GM12878 (cell line): ENCODE measurements around the gene SBF2. TPM values are rescaled to one million over a fixed set of nuclear protein-coding genes. Genes with fewer than 3 reads are reported as not detected.

Experiments
- ATF7 ChIP-seq: fragments of 450-650 bp; IDR thresholded peaks from 2 replicates; pipeline ENCODE4 v1.6.1; 2016; ENCODE audit warnings: low read depth, mild to moderate bottlenecking
- BRCA1 ChIP-seq: IDR thresholded peaks from 2 replicates; pipeline ENCODE4 v1.6.1; 2011; ENCODE audit warnings: low read depth, low read length, improper control_type of control experiment
- CREB1 ChIP-seq: IDR thresholded peaks from 2 replicates; pipeline ENCODE4 v1.6.1; 2012; ENCODE audit warnings: low read depth, mild to moderate bottlenecking, inconsistent platforms
- CTCF ChIP-seq, 3 experiments: IDR thresholded peaks in 2 of 3; conservative IDR thresholded peaks in 1 of 3; 2 replicates each; pipeline ENCODE4 v1.5.1; 2011; ENCODE audit warnings: low read depth in 3 of 3, low read length in 3 of 3, mild to moderate bottlenecking in 3 of 3, control low read depth in 2 of 3, moderate library complexity in 2 of 3, inconsistent platforms in 1 of 3, mixed read lengths in 1 of 3; ENCODE audit not compliant: control insufficient read depth in 2 of 3, insufficient read depth in 1 of 3; ENCODE audit errors: extremely low read depth in 1 of 3
- E2F4 ChIP-seq: IDR thresholded peaks from 2 replicates; pipeline ENCODE4 v1.6.1; 2012; ENCODE audit warnings: low read depth, low read length, improper control_type of control experiment
- EP300 ChIP-seq, 2 experiments: fragments of 150-350 bp in 1 of 2; IDR thresholded peaks; 2 replicates each; pipeline ENCODE4 v1.6.1; 2011 to 2012; ENCODE audit warnings: low read depth in 2 of 2, low read length in 2 of 2, borderline replicate concordance in 1 of 2, improper control_type of control experiment in 1 of 2, inconsistent platforms in 1 of 2; ENCODE audit not compliant: control insufficient read depth in 1 of 2
- ETV6 ChIP-seq, 2 experiments: fragments of 450-650 bp in 1 of 2; IDR thresholded peaks in 1 of 2; conservative IDR thresholded peaks in 1 of 2; 2 replicates each; pipeline ENCODE4 v1.6.1; 2014; ENCODE audit warnings: antibody characterized with exemption in 1 of 2, borderline replicate concordance in 1 of 2, low read depth in 1 of 2, mild to moderate bottlenecking in 1 of 2, moderate library complexity in 1 of 2
- FOXK2 ChIP-seq: fragments of 450-650 bp; IDR thresholded peaks from 2 replicates; pipeline ENCODE4 v1.6.1; 2017; ENCODE audit warnings: mild to moderate bottlenecking, moderate library complexity
- FOXM1 ChIP-seq: IDR thresholded peaks from 2 replicates; pipeline ENCODE4 v1.6.1; 2012; ENCODE audit warnings: low read depth, mild to moderate bottlenecking, inconsistent platforms, low read length, moderate library complexity
- HDGF ChIP-seq: fragments of 450-650 bp; IDR thresholded peaks from 2 replicates; pipeline ENCODE4 v1.6.1; 2016; ENCODE audit warnings: antibody characterized with exemption
- MEF2A ChIP-seq: IDR thresholded peaks from 2 replicates; pipeline ENCODE4 v1.6.1; 2011; ENCODE audit warnings: low read depth, mild to moderate bottlenecking, low read length, moderate library complexity; ENCODE audit not compliant: insufficient read depth
- MXI1 ChIP-seq: fragments of 150-350 bp; IDR thresholded peaks from 2 replicates; pipeline ENCODE4 v1.6.1; 2011; ENCODE audit warnings: low read depth, mild to moderate bottlenecking, inconsistent platforms, low read length, improper control_type of control experiment
- NBN ChIP-seq: fragments of 450-650 bp; IDR thresholded peaks from 2 replicates; pipeline ENCODE4 v1.6.1; 2016
- NFYB ChIP-seq: IDR thresholded peaks from 2 replicates; pipeline ENCODE4 v1.6.1; 2011; ENCODE audit warnings: low read depth, mild to moderate bottlenecking, low read length, improper control_type of control experiment, moderate library complexity; ENCODE audit not compliant: insufficient read depth
- NR2C1 ChIP-seq: fragments of 450-650 bp; IDR thresholded peaks from 2 replicates; pipeline ENCODE4 v1.6.1; 2017; ENCODE audit warnings: antibody characterized with exemption, mild to moderate bottlenecking, moderate library complexity
- NRF1 ChIP-seq: conservative IDR thresholded peaks from 2 replicates; pipeline ENCODE4 v1.6.1; 2011; ENCODE audit warnings: mild to moderate bottlenecking, low read depth, low read length, improper control_type of control experiment
- PKNOX1 ChIP-seq: fragments of 450-650 bp; IDR thresholded peaks from 2 replicates; pipeline ENCODE4 v1.6.1; 2016; ENCODE audit warnings: mild to moderate bottlenecking
- POU2F2 ChIP-seq: IDR thresholded peaks from 3 replicates; pipeline ENCODE4 v1.6.1; 2011; ENCODE audit warnings: low read depth, mild to moderate bottlenecking, low read length, borderline replicate concordance
- RFX5 ChIP-seq: IDR thresholded peaks from 2 replicates; pipeline ENCODE4 v1.6.1; 2011; ENCODE audit warnings: low read depth, low read length, improper control_type of control experiment
- RUNX3 ChIP-seq: IDR thresholded peaks from 2 replicates; pipeline ENCODE4 v1.6.1; 2012; ENCODE audit warnings: low read length, inconsistent platforms
- SMC3 ChIP-seq: IDR thresholded peaks from 2 replicates; pipeline ENCODE4 v1.6.1; 2011; ENCODE audit warnings: low read length, improper control_type of control experiment, borderline replicate concordance
- SPI1 ChIP-seq: IDR thresholded peaks from 2 replicates; pipeline ENCODE4 v1.6.1; 2011; ENCODE audit warnings: low read depth, mild to moderate bottlenecking, low read length, moderate library complexity, borderline replicate concordance; ENCODE audit not compliant: insufficient read depth
- STAT3 ChIP-seq: IDR thresholded peaks from 2 replicates; pipeline ENCODE4 v1.6.1; 2011; ENCODE audit warnings: low read depth, low read length, improper control_type of control experiment
- ZBTB11 ChIP-seq: fragments of 450-650 bp; formaldehyde crosslinking; IDR thresholded peaks from 2 replicates; pipeline ENCODE4 v1.5.0; 2022; ENCODE audit warnings: mild to moderate bottlenecking, missing genetic modification characterization
- polyA plus RNA-seq, 11 experiments: library from polyadenylated mRNA; depleted of rRNA in 4 of 11; unstranded in 6 of 11; stranded (reverse) in 5 of 11; fragments of >200 nt; fragmentation: Nextera tagmentation in 4 of 11; fragmentation: Illumina TruSeq in 1 of 11; extraction: Ambion mirVana in 4 of 11; extraction: Trizol in 1 of 11; gene quantifications; 1 replicate in 1 of 11; 2 replicates in 10 of 11; pipeline versions ENCODE4 v1.2.1 to v1.2.3, GENCODE V29; 2011 to 2016; ENCODE audit warnings: inconsistent platforms in 2 of 11, missing spikeins in 2 of 11, low read depth in 1 of 11
- total RNA-seq, 4 experiments: library from RNA; depleted of rRNA in 3 of 4; stranded (reverse); fragments of >200 nt in 3 of 4; fragmentation: Illumina TruSeq in 1 of 4; extraction: Trizol in 1 of 4; gene quantifications; 2 replicates each; pipeline versions ENCODE4 v1.2.1 to v1.2.3, GENCODE V29; 2013 to 2021

SBF2 gene
- total and polyA plus RNA-seq, 10 of the 15 experiments (the other 5 are each of a cell fraction or from before 2014, with no cell fraction given), result 0.24 to 2.3 (median 1.1) TPM

- TF ChIP-seq SPI1, result no peak
- TF ChIP-seq MEF2A, result peak; percentile 87
- no peak for TF ChIP-seq ETV6 (conservative IDR thresholded peaks at IDR 0.05 in 1 of 2, IDR thresholded peaks at IDR 0.05 in 1 of 2; ENCODE audit: borderline replicate concordance in 1 of 2, low read depth in 1 of 2)
- TF ChIP-seq FOXM1, result peak; percentile 53; the same call in 1 of the 2 replicates
- no peak for TF ChIP-seq NR2C1
- no peak for TF ChIP-seq NRF1
- TF ChIP-seq POU2F2, result no peak
- TF ChIP-seq EP300 (IDR thresholded peaks at IDR 0.05; ENCODE audit: borderline replicate concordance in 1 of 2, control insufficient read depth in 1 of 2, low read depth in 2 of 2, low read length in 2 of 2), result no peak
- TF ChIP-seq NBN, result peak; percentile 42; the same call in 1 of the 2 replicates
- no peak for TF ChIP-seq SMC3
- TF ChIP-seq RFX5, result no peak
- TF ChIP-seq CTCF (IDR thresholded peaks at IDR 0.05 in 2 of 3, conservative IDR thresholded peaks at IDR 0.05 in 1 of 3; ENCODE audit: control insufficient read depth in 2 of 3, extremely low read depth in 1 of 3, insufficient read depth in 1 of 3, low read depth in 3 of 3, low read length in 3 of 3), result no peak
- TF ChIP-seq CREB1, result 0 out of 2 replicates have a peak, but pooled peaks have one; percentile 31
- no peak for TF ChIP-seq MXI1
- TF ChIP-seq ZBTB11 (CRISPR knock-in tag), result no peak
- peak; percentile 44 for TF ChIP-seq ATF7
- TF ChIP-seq BRCA1, result no peak
- no peak for TF ChIP-seq PKNOX1
- no peak for TF ChIP-seq E2F4
- no peak for TF ChIP-seq NFYB
- no peak for TF ChIP-seq HDGF
- TF ChIP-seq STAT3, result no peak
- peak; percentile 64 for TF ChIP-seq RUNX3
- TF ChIP-seq FOXK2, result no peak
Observed at GRCh38 chr11:10310301-10310841, 16.4 kb upstream of the SBF2 start (continued).
